Medulla oblongata (tissue), 1 donor: ENCODE measurements around the gene SEPTIN12.
A peak's percentile ranks its signal among the peaks of the same experiment; 100 is the strongest.

Source experiments
- DNase-seq: peaks from one replicate; pipeline ENCODE4 v3.0.0-alpha.2; 2015; ENCODE audit errors: extremely low spot score

The SEPTIN12 gene

GRCh38 chr16:4783951-4784336 is 4.2 kb downstream of the SEPTIN12 start:
- no peak for DNase-seq

- no peak for DNase-seq
These were observed 4.7 kb downstream of the SEPTIN12 start for GRCh38 chr16:4783251-4783950.

GRCh38 chr16:4780235-4780634 is 7.9 kb downstream of the SEPTIN12 start:
- DNase-seq: no peak

GRCh38 chr16:4778050-4778392 is 10.1 kb downstream of the SEPTIN12 start:
- DNase-seq: no peak

- DNase-seq: no peak
These were observed 10.7 kb downstream of the SEPTIN12 start for GRCh38 chr16:4777339-4778049.

GRCh38 chr16:4776141-4776705 is 11.9 kb downstream of the SEPTIN12 start:
- no peak for DNase-seq

GRCh38 chr16:4775005-4775404 is 13.1 kb downstream of the SEPTIN12 start:
- no peak for DNase-seq

- DNase-seq: no peak
These were observed 15.8 kb downstream of the SEPTIN12 start for GRCh38 chr16:4772351-4772750.

GRCh38 chr16:4771646-4772045 is 16.5 kb downstream of the SEPTIN12 start:
- no peak for DNase-seq

- peak; percentile 9 for DNase-seq
These were observed 18.9 kb downstream of the SEPTIN12 start for GRCh38 chr16:4769306-4769638.

GRCh38 chr16:4768549-4769305 is 19.4 kb downstream of the SEPTIN12 start:
- DNase-seq: peak; percentile 97

GRCh38 chr16:4767872-4768548 is 20.1 kb downstream of the SEPTIN12 start:
- DNase-seq: no peak

- DNase-seq: peak; percentile 97
These were observed 21.1 kb downstream of the SEPTIN12 start, which contains the start of gene ZNF500 for GRCh38 chr16:4766875-4767628. ZNF500 (minus strand) TSS chr16:4767162; CDS start chr16:4765978, 1,184 bp downstream.

- DNase-seq: no peak
These were observed 22.4 kb downstream of the SEPTIN12 start for GRCh38 chr16:4765511-4766474.

- no peak for DNase-seq
These were observed 24.4 kb downstream of the SEPTIN12 start for GRCh38 chr16:4763791-4764190.

- no peak for DNase-seq
These were observed 25.9 kb downstream of the SEPTIN12 start for GRCh38 chr16:4762205-4762604.

- DNase-seq: no peak
These were observed 27.8 kb downstream of the SEPTIN12 start for GRCh38 chr16:4760221-4760910.

- DNase-seq: no peak
These were observed 32.5 kb downstream of the SEPTIN12 start for GRCh38 chr16:4755687-4756086.

- no peak for DNase-seq
These were observed 33.3 kb downstream of the SEPTIN12 start for GRCh38 chr16:4754865-4755264.
